Testis (tissue), 3 donors: ENCODE data around the gene HNRNPA2B1. TPM values are rescaled to one million over a fixed set of nuclear protein-coding genes. Genes with fewer than 3 reads are reported as not detected.
"Not testable (repeated sequence)": the region's sequence is repeated elsewhere in the genome, so short reads cannot be mapped to it uniquely, and the experiment has no call there.

Source experiments
- DNase-seq: peaks from one replicate; pipeline ENCODE4 v3.0.0-alpha.2; 2019
- H3K27ac ChIP-seq, 2 donors: fragments of 200-600 bp; sonication (generic); one replicate each; pipeline ENCODE4 v1.5.1; 2019
- H3K27me3 ChIP-seq: fragments of 200-600 bp; sonication (generic); one replicate; pipeline ENCODE4 v1.5.1; 2019
- H3K36me3 ChIP-seq: fragments of 200-600 bp; sonication (generic); one replicate; pipeline ENCODE4 v1.5.1; 2017; ENCODE audit warnings: low read depth; ENCODE audit errors: missing control alignments
- H3K4me1 ChIP-seq: fragments of 200-600 bp; sonication (generic); one replicate; pipeline ENCODE4 v1.5.1; 2019
- H3K4me3 ChIP-seq, 2 donors: fragments of 200-600 bp; sonication (generic); one replicate each; pipeline ENCODE4 v1.5.1; 2017 to 2019
- H3K9me3 ChIP-seq: fragments of 200-600 bp; sonication (generic); one replicate; pipeline ENCODE4 v1.5.1; 2017
- CTCF ChIP-seq, 3 experiments: fragments of 450-650 bp in 2 of 3; fragments of 200-600 bp in 1 of 3; sonication (generic) in 1 of 3; IDR thresholded peaks; one replicate each; pipeline ENCODE4 v1.5.1; 2016 to 2019; ENCODE audit warnings: antibody characterized with exemption in 3 of 3, mild to moderate bottlenecking in 2 of 3, moderate library complexity in 1 of 3
- POLR2A ChIP-seq: fragments of 450-650 bp; IDR thresholded peaks from one replicate; pipeline ENCODE4 v1.6.1; 2017; ENCODE audit warnings: antibody characterized with exemption, mild to moderate bottlenecking, moderate library complexity
- WGBS, 2 donors: methylation state at CpG; one replicate each; pipeline ENCODE4 v1.1.5; 2018; 5-methylcytosine and 5-hydroxymethylcytosine counted together
- intact Hi-C: fragments of 100-400 bp; cut with DNase I; formaldehyde crosslinking; loops from one replicate; pipeline ENCODE4 v1.15.1; 2023; ENCODE audit warnings: low total_unique reads
- polyA plus RNA-seq: library from polyadenylated mRNA; stranded (reverse); fragments of 350-450 nt; fragmentation: Illumina TruSeq; extraction: RNeasy Lipid Tissue Mini Kit (QIAGEN cat#74804); gene quantifications from one replicate; pipeline ENCODE4 v1.2.3, GENCODE V29; 2014; ENCODE audit warnings: low read depth, low replicate concordance; ENCODE audit not compliant: insufficient read depth
- total RNA-seq, 2 donors: library from RNA; depleted of rRNA; stranded (reverse); fragments of >200 nt; gene quantifications; one replicate each; pipeline ENCODE4 v1.2.3, GENCODE V29; 2016

The HNRNPA2B1 gene
- total and polyA plus RNA-seq, 3 donors from 2014 or later, result 343 to 659 (median 372) TPM

GRCh38 chr7:26195182-26195581, 5.4 kb downstream of the HNRNPA2B1 start:
- H3K4me3 ChIP-seq, result no peak overlapping the region
- H3K27ac ChIP-seq, result no peak overlapping the region
- H3K4me1 ChIP-seq, result peaks cover 20% of the 10 kb centered on the region
- intact Hi-C loops, result no loop called here
- H3K9me3 ChIP-seq, result no peaks in the 10 kb centered on the region
- 68 to 74% methylated on average over 5 of the region's 5 CpGs for WGBS, 2 donors
- H3K27me3 ChIP-seq, result no peaks in the 10 kb centered on the region
- TF ChIP-seq CTCF (IDR thresholded peaks at IDR 0.05) (no peak), POLR2A (no peak)
- H3K36me3 ChIP-seq, result no peaks in the 10 kb centered on the region
- DNase-seq, result no peak

GRCh38 chr7:26194764-26195163, 5.8 kb downstream of the HNRNPA2B1 start:
- H3K27ac ChIP-seq, H3K27me3 ChIP-seq, H3K9me3 ChIP-seq, DNase-seq, H3K4me3 ChIP-seq, intact Hi-C loops, H3K36me3 ChIP-seq: not testable (repeated sequence)
- 72 to 76% methylated on average over 11 of the region's 11 CpGs for WGBS, 2 donors
- peaks cover 20% of the 10 kb centered on the region for H3K4me1 ChIP-seq

GRCh38 chr7:26193432-26194207, 6.9 kb downstream of the HNRNPA2B1 start:
- Histone ChIP-seq H3K4me1 (peaks cover 20% of the 10 kb centered on the region), H3K27me3 (no peaks in the 10 kb centered on the region), H3K9me3 (no peaks in the 10 kb centered on the region), H3K36me3 (no peaks in the 10 kb centered on the region), H3K27ac (no peak overlapping the region), H3K4me3 (no peak overlapping the region)
- TF ChIP-seq CTCF (IDR thresholded peaks at IDR 0.05) (no peak), POLR2A (no peak)
- DNase-seq, result no peak
- WGBS, 2 donors, result 63 to 70% methylated on average over 8 of the region's 8 CpGs
- intact Hi-C loops, result no loop called here

GRCh38 chr7:26192485-26193087, 8.0 kb downstream of the HNRNPA2B1 start:
- TF ChIP-seq CTCF (IDR thresholded peaks at IDR 0.05) (no peak), POLR2A (no peak)
- no peak for DNase-seq
- H3K36me3 ChIP-seq, result no peaks in the 10 kb centered on the region
- no peak overlapping the region for H3K4me3 ChIP-seq
- intact Hi-C loops, result no loop called here
- no peaks in the 10 kb centered on the region for H3K9me3 ChIP-seq
- no peak overlapping the region for H3K27ac ChIP-seq
- peaks cover 20% of the 10 kb centered on the region for H3K4me1 ChIP-seq
- H3K27me3 ChIP-seq, result no peaks in the 10 kb centered on the region
- WGBS, 2 donors, result 72 to 82% methylated on average over 3 of the region's 3 CpGs

- no peak for DNase-seq
- H3K27me3 ChIP-seq, result no peaks in the 10 kb centered on the region
- WGBS, 2 donors, result 78% methylated on average over 1 of the region's 1 CpG
- no peaks in the 10 kb centered on the region for H3K9me3 ChIP-seq
- intact Hi-C loops, result no loop called here
- H3K27ac ChIP-seq, result no peak overlapping the region
- no peaks in the 10 kb centered on the region for H3K36me3 ChIP-seq
- H3K4me3 ChIP-seq, result no peak overlapping the region
- H3K4me1 ChIP-seq, result peaks cover 19% of the 10 kb centered on the region
- TF ChIP-seq CTCF (IDR thresholded peaks at IDR 0.05), result no peak
- no peak for TF ChIP-seq POLR2A
These were observed 8.5 kb downstream of the HNRNPA2B1 start for GRCh38 chr7:26191974-26192479.
